Measurements from ENCODE around the gene CDKN2A. TPM values are rescaled to one million over a fixed set of nuclear protein-coding genes. Genes with fewer than 3 reads are reported as not detected.

The CDKN2A gene
- total RNA-seq, 1 experiment from 2014 or later = 273 TPM

- H3K9ac ChIP-seq (ENCODE audit: low read length) = peak overlapping the region; percentile 63
- BruUV-seq (replicated peaks) = TSS peak; percentile 84
Measured at GRCh38 chr9:22009506-22009867, 15.3 kb upstream of the CDKN2A start.

GRCh38 chr9:22008717-22009505 is 14.7 kb upstream of the CDKN2A start, which contains the start of gene CDKN2B:
CDKN2B (minus strand) TSS chr9:22009305; CDS start chr9:22008953, 352 bp downstream.
- Histone ChIP-seq H4K20me1 (ENCODE audit: low read length) (peaks cover 8% of the 10 kb centered on the region), H3K4me2 (ENCODE audit: low read length) (peak within 1 kb of the TSS; percentile 91), H3K9me3 (ENCODE audit: low read length) (no peaks in the 10 kb centered on the region), H3K9ac (ENCODE audit: low read length) (peak within 1 kb of the TSS; percentile 96), H3K4me3 (ENCODE audit: low read length) (peak within 1 kb of the TSS; percentile 87), H3K79me2 (ENCODE audit: low read length) (peaks cover 51% of the 10 kb centered on the region), H3K27me3 (ENCODE audit: low read length) (no peaks in the 10 kb centered on the region), H2AFZ (ENCODE audit: low read length) (peak within 1 kb of the TSS; percentile 61), H3K27ac (ENCODE audit: low read length) (peak within 1 kb of the TSS; percentile 90), H3K36me3 (ENCODE audit: low read depth, low read length) (peaks cover 5% of the 10 kb centered on the region; the same call in 1 of the 2 replicates), H3K4me1 (ENCODE audit: insufficient read depth, low read length) (peaks cover 9% of the 10 kb centered on the region), H3K9me2 (replicated peaks; ENCODE audit: low read length) (no peaks in the 10 kb centered on the region), H3F3A (ENCODE audit: low read length, unreplicated experiment) (no peaks in the 10 kb centered on the region)
- peak; percentile 89 for ATAC-seq
- POLR2A ChIA-PET (ENCODE audit: unreplicated experiment) = interaction anchor here (0.5 to 1.3 kb wide), 10 partner anchors 31 to 467 kb away, joined by 3 to 9 read pairs (median 4); no protein-coding TSS in a partner anchor
- DNase-seq = peak; percentile 95
- CTCF ChIA-PET = interaction anchor here (0.5 to 1.7 kb wide), 11 partner anchors 13 to 690 kb away, joined by 3 to 15 read pairs (median 4); no protein-coding TSS in a partner anchor
- TF ChIP-seq EZH2 (IDR thresholded peaks at IDR 0.05; ENCODE audit: low read length, unreplicated experiment) (no peak), CTCF (conservative IDR thresholded peaks at IDR 0.05; ENCODE audit: low read depth, low read length) (peak; percentile 83)
- intact Hi-C loops (cut with micrococcal nuclease) = loop anchor here (1.0 to 5.0 kb wide), 5 partner anchors 33 to 230 kb away; no protein-coding TSS in a partner anchor
- no TSS peak for BruUV-seq (replicated peaks)

More at GRCh38 chr9:22009506-22009867, 15.3 kb upstream of the CDKN2A start:
- Histone ChIP-seq H3K36me3 (ENCODE audit: low read depth, low read length) (peaks cover 5% of the 10 kb centered on the region; the same call in 1 of the 2 replicates), H3K79me2 (ENCODE audit: low read length) (peaks cover 46% of the 10 kb centered on the region), H3K4me1 (ENCODE audit: insufficient read depth, low read length) (peaks cover 9% of the 10 kb centered on the region), H3K9me2 (replicated peaks; ENCODE audit: low read length) (no peaks in the 10 kb centered on the region), H3F3A (ENCODE audit: low read length, unreplicated experiment) (no peaks in the 10 kb centered on the region), H3K4me2 (ENCODE audit: low read length) (peak overlapping the region; percentile 87), H4K20me1 (ENCODE audit: low read length) (peaks cover 8% of the 10 kb centered on the region), H3K27ac (ENCODE audit: low read length) (peak overlapping the region; percentile 90), H3K9me3 (ENCODE audit: low read length) (no peaks in the 10 kb centered on the region), H3K4me3 (ENCODE audit: low read length) (peak overlapping the region; percentile 87), H3K27me3 (ENCODE audit: low read length) (no peaks in the 10 kb centered on the region), H2AFZ (ENCODE audit: low read length) (peak overlapping the region; percentile 61)
- CTCF ChIA-PET = interaction anchor here (0.8 to 1.7 kb wide), 6 partner anchors 13 to 235 kb away, joined by 3 to 15 read pairs (median 5); no protein-coding TSS in a partner anchor
- POLR2A ChIA-PET (ENCODE audit: unreplicated experiment) = interaction anchor here (0.5 to 1.3 kb wide), 8 partner anchors 32 to 466 kb away, joined by 3 to 9 read pairs (median 4); no protein-coding TSS in a partner anchor
- no peak for ATAC-seq
- intact Hi-C loops (cut with micrococcal nuclease) = loop anchor here (2.0 to 5.0 kb wide), 4 partner anchors 33 to 229 kb away; no protein-coding TSS in a partner anchor
- TF ChIP-seq EZH2 (IDR thresholded peaks at IDR 0.05; ENCODE audit: low read length, unreplicated experiment) (no peak), CTCF (conservative IDR thresholded peaks at IDR 0.05; ENCODE audit: low read depth, low read length) (0 out of 2 replicates have a peak, but pooled peaks have one; percentile 24), EZH2phosphoT487 (IDR thresholded peaks at IDR 0.05; ENCODE audit: borderline replicate concordance, low read length) (no peak)
- DNase-seq = no peak
